C4-2B (cell line): Measurements from ENCODE around the gene PSTPIP1.

Experiments used
- ZFX ChIP-seq: fragments of 450-650 bp; IDR thresholded peaks from 2 replicates; pipeline ENCODE4 v1.6.1; 2017
- TF ChIP-seq, protein P1 (sequence below): fragments of 450-650 bp; conservative IDR thresholded peaks from 2 replicates; pipeline ENCODE4 v1.5.1; 2017; ENCODE audit warnings: mild to moderate bottlenecking

DNA sequence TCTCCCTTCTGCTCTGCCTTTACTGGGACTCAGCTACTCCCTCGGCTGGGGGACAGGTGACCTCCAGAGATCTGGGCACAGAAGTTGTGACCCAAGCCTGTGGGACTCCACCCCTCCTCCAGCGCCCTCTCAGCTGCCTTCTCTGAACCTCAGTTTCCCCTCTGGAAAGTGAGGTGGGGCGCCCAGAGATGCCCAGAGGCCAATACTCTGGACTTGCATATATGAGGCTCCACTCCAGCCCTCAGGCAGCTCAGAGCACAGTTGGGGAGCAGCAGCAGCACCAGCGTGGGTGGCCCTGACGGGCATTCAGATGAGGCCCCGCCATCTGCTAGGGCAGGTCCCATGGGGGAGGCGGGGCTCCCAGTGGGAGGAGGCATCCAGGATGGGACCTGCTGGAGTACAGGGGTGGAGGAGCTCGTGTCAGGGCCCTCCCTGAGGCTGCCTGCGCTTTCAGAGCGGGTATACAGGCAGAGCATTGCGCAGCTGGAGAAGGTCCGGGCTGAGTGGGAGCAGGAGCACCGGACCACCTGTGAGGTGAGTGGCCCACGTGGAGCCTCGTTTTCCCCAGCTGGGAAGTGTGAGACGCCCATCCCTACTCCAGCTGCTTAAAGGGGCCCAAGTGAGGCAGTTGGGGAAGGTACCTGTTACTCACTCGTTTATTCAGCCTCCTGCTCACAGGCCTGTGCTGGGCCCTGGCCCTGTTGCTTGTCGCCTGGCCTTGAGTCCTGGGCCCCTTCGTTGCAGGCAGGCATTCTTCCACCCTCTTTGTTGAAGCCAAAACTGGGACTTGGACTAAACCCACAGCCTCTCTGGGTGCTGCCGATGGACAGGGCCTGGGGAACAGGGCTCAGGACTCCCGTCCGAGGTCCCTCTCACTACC is 35.4 kb downstream of the PSTPIP1 start:
- TF ChIP-seq, protein P1, sequence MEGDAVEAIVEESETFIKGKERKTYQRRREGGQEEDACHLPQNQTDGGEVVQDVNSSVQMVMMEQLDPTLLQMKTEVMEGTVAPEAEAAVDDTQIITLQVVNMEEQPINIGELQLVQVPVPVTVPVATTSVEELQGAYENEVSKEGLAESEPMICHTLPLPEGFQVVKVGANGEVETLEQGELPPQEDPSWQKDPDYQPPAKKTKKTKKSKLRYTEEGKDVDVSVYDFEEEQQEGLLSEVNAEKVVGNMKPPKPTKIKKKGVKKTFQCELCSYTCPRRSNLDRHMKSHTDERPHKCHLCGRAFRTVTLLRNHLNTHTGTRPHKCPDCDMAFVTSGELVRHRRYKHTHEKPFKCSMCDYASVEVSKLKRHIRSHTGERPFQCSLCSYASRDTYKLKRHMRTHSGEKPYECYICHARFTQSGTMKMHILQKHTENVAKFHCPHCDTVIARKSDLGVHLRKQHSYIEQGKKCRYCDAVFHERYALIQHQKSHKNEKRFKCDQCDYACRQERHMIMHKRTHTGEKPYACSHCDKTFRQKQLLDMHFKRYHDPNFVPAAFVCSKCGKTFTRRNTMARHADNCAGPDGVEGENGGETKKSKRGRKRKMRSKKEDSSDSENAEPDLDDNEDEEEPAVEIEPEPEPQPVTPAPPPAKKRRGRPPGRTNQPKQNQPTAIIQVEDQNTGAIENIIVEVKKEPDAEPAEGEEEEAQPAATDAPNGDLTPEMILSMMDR, result no peak
- no peak for TF ChIP-seq ZFX
